Measurements from ENCODE around the gene ATP6V1G1. TPM values are rescaled to one million over a fixed set of nuclear protein-coding genes. Genes with fewer than 3 reads are reported as not detected.

The ATP6V1G1 gene
- total RNA-seq, 1 experiment from 2014 or later, result 119 TPM

- H2BK12ac ChIP-seq (ENCODE audit: insufficient read length, low read depth, low read length), result no peak overlapping the region
- H4K20me1 ChIP-seq (ENCODE audit: control insufficient read depth, insufficient read depth, insufficient read length), result no peaks in the 10 kb centered on the region
- H3K36me3 Mint-ChIP-seq (ENCODE audit: insufficient read depth in 1 of 3, low read depth in 3 of 3), result no peaks in the 10 kb centered on the region
- no peak for DNase-seq
- no peak overlapping the region for H3K23ac ChIP-seq (ENCODE audit: insufficient read length, low read depth, low read length)
- H2AFZ ChIP-seq (ENCODE audit: low read length), result no peak overlapping the region
- no CpG with 5 or more reads among the region's 9 CpGs for WGBS (ENCODE audit: extremely low coverage, insufficient read length, low lambda C conversion rate)
- TF ChIP-seq, protein P1, sequence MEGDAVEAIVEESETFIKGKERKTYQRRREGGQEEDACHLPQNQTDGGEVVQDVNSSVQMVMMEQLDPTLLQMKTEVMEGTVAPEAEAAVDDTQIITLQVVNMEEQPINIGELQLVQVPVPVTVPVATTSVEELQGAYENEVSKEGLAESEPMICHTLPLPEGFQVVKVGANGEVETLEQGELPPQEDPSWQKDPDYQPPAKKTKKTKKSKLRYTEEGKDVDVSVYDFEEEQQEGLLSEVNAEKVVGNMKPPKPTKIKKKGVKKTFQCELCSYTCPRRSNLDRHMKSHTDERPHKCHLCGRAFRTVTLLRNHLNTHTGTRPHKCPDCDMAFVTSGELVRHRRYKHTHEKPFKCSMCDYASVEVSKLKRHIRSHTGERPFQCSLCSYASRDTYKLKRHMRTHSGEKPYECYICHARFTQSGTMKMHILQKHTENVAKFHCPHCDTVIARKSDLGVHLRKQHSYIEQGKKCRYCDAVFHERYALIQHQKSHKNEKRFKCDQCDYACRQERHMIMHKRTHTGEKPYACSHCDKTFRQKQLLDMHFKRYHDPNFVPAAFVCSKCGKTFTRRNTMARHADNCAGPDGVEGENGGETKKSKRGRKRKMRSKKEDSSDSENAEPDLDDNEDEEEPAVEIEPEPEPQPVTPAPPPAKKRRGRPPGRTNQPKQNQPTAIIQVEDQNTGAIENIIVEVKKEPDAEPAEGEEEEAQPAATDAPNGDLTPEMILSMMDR (conservative IDR thresholded peaks at IDR 0.05), result no peak
- no peak overlapping the region for H3K18ac ChIP-seq (ENCODE audit: insufficient read length, low read depth, low read length)
- H3K27me3 Mint-ChIP-seq (ENCODE audit: low read depth), result peaks cover 4% of the 10 kb centered on the region
- H3T11ph ChIP-seq (ENCODE audit: low read length), result no peak overlapping the region
- no peaks in the 10 kb centered on the region for H3K79me2 ChIP-seq (ENCODE audit: insufficient read depth, low read length)
- H3K9ac ChIP-seq (ENCODE audit: extremely low read depth, insufficient read length, low read length), result no peak overlapping the region
- no peak overlapping the region for H3K27ac ChIP-seq (ENCODE audit: insufficient read length, low read depth, low read length)
- no peak overlapping the region for H4K5ac ChIP-seq (ENCODE audit: insufficient read length, low read depth, low read length)
- H3K4me1 Mint-ChIP-seq, result peaks cover 8 to 13% of the 10 kb centered on the region in 2 experiments
- no peak overlapping the region for H2AK5ac ChIP-seq (ENCODE audit: insufficient read length, low read length)
- no peak overlapping the region for H2BK5ac ChIP-seq (ENCODE audit: insufficient read length, low read length)
- H3K79me1 ChIP-seq (ENCODE audit: insufficient read depth, low read depth, low read length, poor library complexity, severe bottlenecking), result no peaks in the 10 kb centered on the region
- H2BK15ac ChIP-seq (ENCODE audit: low read depth, low read length), result no peak overlapping the region
- H2BK20ac ChIP-seq (ENCODE audit: low read depth, low read length, poor library complexity, severe bottlenecking), result no peak overlapping the region
- no peak overlapping the region for H3K4me2 ChIP-seq (ENCODE audit: insufficient read depth, insufficient read length, low read length)
- H3K27me3 ChIP-seq (ENCODE audit: insufficient read depth, low read length), result no peaks in the 10 kb centered on the region
- H3K23me2 ChIP-seq (ENCODE audit: insufficient read length, low read depth, low read length, poor library complexity, severe bottlenecking), result no peaks in the 10 kb centered on the region
- H4K91ac ChIP-seq (ENCODE audit: insufficient read length, low read depth, low read length), result no peak overlapping the region
- no peak overlapping the region for H3K4ac ChIP-seq (ENCODE audit: low read depth, low read length)
- H3K9me3 ChIP-seq (ENCODE audit: control insufficient read depth, low read depth, low read length), result no peaks in the 10 kb centered on the region
- no peak overlapping the region for H3K56ac ChIP-seq (ENCODE audit: insufficient read length, low read depth, low read length)
- H3K14ac ChIP-seq (ENCODE audit: insufficient read depth, low read length), result no peak overlapping the region
- no peak overlapping the region for H4K8ac ChIP-seq (replicated peaks; ENCODE audit: insufficient read length, low read depth, low read length)
- H3K9me3 Mint-ChIP-seq, result no peaks in the 10 kb centered on the region
- no peak overlapping the region for H2BK120ac ChIP-seq (ENCODE audit: low read depth, low read length, poor library complexity, severe bottlenecking)
- H3K4me3 Mint-ChIP-seq, result no peak overlapping the region
- H3K4me1 ChIP-seq (ENCODE audit: insufficient read depth, low read length), result no peaks in the 10 kb centered on the region
- H3K27ac Mint-ChIP-seq, result no peak overlapping the region
Measured at GRCh38 chr9:114539701-114540380, 47.7 kb upstream of the ATP6V1G1 start.
